ENCODE measurements around the gene ALK. TPM values are rescaled to one million over a fixed set of nuclear protein-coding genes. Genes with fewer than 3 reads are reported as not detected.
"Not testable (repeated sequence)": the region's sequence is repeated elsewhere in the genome, so short reads cannot be mapped to it uniquely, and the experiment has no call there.

The ALK gene
- total and polyA plus RNA-seq, 7 experiments from 2014 or later = 0.13 TPM; not detected in 6

DNA sequence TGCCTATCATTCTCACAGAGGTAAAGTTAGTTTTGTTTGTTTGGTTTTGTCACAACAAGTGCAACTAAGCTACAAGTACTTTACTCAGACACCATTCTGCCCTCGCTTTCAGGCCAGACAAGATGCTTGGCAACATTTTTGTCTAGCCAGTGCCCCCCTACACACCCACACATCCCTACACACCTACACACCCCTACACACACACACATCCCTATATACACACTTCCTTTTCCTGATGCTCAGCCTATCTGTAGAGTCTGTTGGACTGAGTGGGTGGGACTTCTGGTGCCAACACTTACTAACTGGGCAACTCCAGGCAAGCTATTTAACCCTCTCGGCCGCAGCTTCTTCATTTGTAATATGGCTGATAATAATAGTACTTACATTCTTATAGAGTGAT is 161.4 kb downstream of the ALK start:
- Mint-ChIP-seq H3K4me1 (no peaks in the 10 kb centered on the region), H3K27ac (no peak overlapping the region), H3K36me3 (no peaks in the 10 kb centered on the region), H3K9me3 (peaks cover 0 to 3% (median 0%) of the 10 kb centered on the region in 11 donors), H3K4me3 (no peak overlapping the region), H3K27me3 (peaks cover 0 to 8% (median 5%) of the 10 kb centered on the region in 5 donors)
- ChIA-PET CTCF (no interaction called here), POLR2A (no interaction called here)
- H3K4me1 ChIP-seq (ENCODE audit: control insufficient read depth in 2 of 2, insufficient read depth in 2 of 2, low read length in 2 of 2) = no peaks in the 10 kb centered on the region
- no peak overlapping the region for H3K4me3 ChIP-seq (ENCODE audit: low read length)
- intact Hi-C loops (cut with micrococcal nuclease) = no loop called here
- no peaks in the 10 kb centered on the region for H3K9me3 ChIP-seq (ENCODE audit: control insufficient read depth in 2 of 3, low read length in 3 of 3)
- no peak overlapping the region for H3K27ac ChIP-seq (ENCODE audit: low read depth, low read length)
- ATAC-seq = no peak
- H3K27me3 ChIP-seq (ENCODE audit: control insufficient read depth in 2 of 2, insufficient read depth in 2 of 2, low read length in 2 of 2) = no peaks in the 10 kb centered on the region
- no peak for DNase-seq
- no peaks in the 10 kb centered on the region for H3K36me3 ChIP-seq (ENCODE audit: control insufficient read depth in 2 of 3, insufficient read depth in 3 of 3, low read length in 3 of 3)

GRCh38 chr2:29759360-29759759 is 162.0 kb downstream of the ALK start:
- Histone ChIP-seq H3K36me3 (ENCODE audit: control insufficient read depth in 2 of 3, insufficient read depth in 3 of 3, low read length in 3 of 3) (no peaks in the 10 kb centered on the region), H3K27ac (ENCODE audit: low read depth, low read length) (no peak overlapping the region), H3K9me3 (ENCODE audit: control insufficient read depth in 2 of 3, low read length in 3 of 3) (no peaks in the 10 kb centered on the region), H3K4me3 (ENCODE audit: low read length) (no peak overlapping the region), H3K4me1 (ENCODE audit: control insufficient read depth in 2 of 2, insufficient read depth in 2 of 2, low read length in 2 of 2) (no peaks in the 10 kb centered on the region), H3K27me3 (ENCODE audit: control insufficient read depth in 2 of 2, insufficient read depth in 2 of 2, low read length in 2 of 2) (no peaks in the 10 kb centered on the region)
- H3K4me3 Mint-ChIP-seq = no peak overlapping the region
- H3K27ac Mint-ChIP-seq = no peak overlapping the region
- intact Hi-C loops (cut with micrococcal nuclease) = no loop called here
- peaks cover 0 to 3% (median 0%) of the 10 kb centered on the region in 11 donors for H3K9me3 Mint-ChIP-seq
- H3K4me1 Mint-ChIP-seq = no peaks in the 10 kb centered on the region
- DNase-seq = no peak
- H3K27me3 Mint-ChIP-seq = peaks cover 0 to 8% (median 2%) of the 10 kb centered on the region in 5 donors
- no peaks in the 10 kb centered on the region for H3K36me3 Mint-ChIP-seq
- no peak for ATAC-seq
- CTCF ChIA-PET = no interaction called here
- POLR2A ChIA-PET = no interaction called here

DNA sequence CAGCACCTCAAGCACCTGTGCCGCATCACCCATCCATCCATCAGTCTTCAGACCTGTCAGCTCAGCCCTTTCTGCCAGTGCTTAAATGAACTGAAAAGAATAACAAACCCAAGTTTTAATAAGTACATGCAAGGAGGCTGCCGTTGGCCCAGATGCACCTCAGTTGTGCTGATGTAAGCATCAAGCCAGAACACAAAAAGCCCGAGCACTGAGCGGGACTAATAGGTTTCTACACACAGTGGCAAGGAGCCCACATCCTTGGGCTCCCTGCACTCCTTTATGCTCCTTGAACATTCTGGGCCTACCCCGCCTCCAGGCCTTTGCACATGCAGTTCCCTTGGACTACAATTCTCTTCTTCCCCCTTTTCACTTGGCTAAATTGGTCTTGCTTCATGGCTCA is 165.6 kb downstream of the ALK start:
- POLR2A ChIA-PET = no interaction called here
- CTCF ChIA-PET = no interaction called here

DNA sequence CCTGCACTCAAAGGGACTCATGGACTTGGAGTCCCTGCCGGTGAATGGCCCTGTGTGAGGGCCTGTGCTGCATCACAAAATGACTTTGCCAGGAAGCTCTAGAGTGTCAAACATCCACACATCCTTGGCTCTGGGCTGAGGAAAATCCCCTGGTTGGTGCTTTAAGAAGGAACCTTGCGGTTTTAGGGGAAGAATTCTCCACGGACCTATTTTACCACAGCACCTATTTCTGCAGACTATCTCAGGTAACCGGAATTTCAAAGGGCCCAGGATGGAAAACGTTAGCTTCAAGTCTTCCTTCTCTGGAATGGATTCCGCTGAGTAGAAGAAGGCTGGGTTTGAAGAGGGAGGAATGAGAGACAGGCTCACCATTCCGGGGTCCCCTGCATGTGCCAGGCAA is 166.2 kb downstream of the ALK start:
- ChIA-PET POLR2A (no interaction called here), CTCF (no interaction called here)
- peaks cover 0 to 5% (median 0%) of the 10 kb centered on the region in 5 donors for H3K27me3 Mint-ChIP-seq
- Histone ChIP-seq H3K9me3 (ENCODE audit: control insufficient read depth in 2 of 3, low read length in 3 of 3) (no peaks in the 10 kb centered on the region), H3K4me1 (ENCODE audit: control insufficient read depth in 2 of 2, insufficient read depth in 2 of 2, low read length in 2 of 2) (no peaks in the 10 kb centered on the region), H3K36me3 (ENCODE audit: control insufficient read depth in 2 of 3, insufficient read depth in 3 of 3, low read length in 3 of 3) (no peaks in the 10 kb centered on the region), H3K4me3 (ENCODE audit: low read length) (no peak overlapping the region), H3K27me3 (ENCODE audit: control insufficient read depth in 2 of 2, insufficient read depth in 2 of 2, low read length in 2 of 2) (no peaks in the 10 kb centered on the region), H3K27ac (ENCODE audit: low read depth, low read length) (no peak overlapping the region)
- H3K4me3 Mint-ChIP-seq = no peak overlapping the region
- no peak overlapping the region for H3K27ac Mint-ChIP-seq
- H3K4me1 Mint-ChIP-seq = no peaks in the 10 kb centered on the region
- intact Hi-C loops (cut with micrococcal nuclease) = no loop called here
- H3K9me3 Mint-ChIP-seq = peaks cover 0 to 3% (median 0%) of the 10 kb centered on the region in 11 donors
- DNase-seq (no peak), ATAC-seq (no peak)
- H3K36me3 Mint-ChIP-seq = no peaks in the 10 kb centered on the region

More for the DNA sequence above, 165.6 kb downstream of the ALK start:
- H3K36me3 Mint-ChIP-seq = no peaks in the 10 kb centered on the region
- intact Hi-C loops (cut with micrococcal nuclease) = no loop called here
- Histone ChIP-seq H3K9me3 (ENCODE audit: control insufficient read depth in 2 of 3, low read length in 3 of 3) (no peaks in the 10 kb centered on the region), H3K4me1 (ENCODE audit: control insufficient read depth in 2 of 2, insufficient read depth in 2 of 2, low read length in 2 of 2) (no peaks in the 10 kb centered on the region), H3K36me3 (ENCODE audit: control insufficient read depth in 2 of 3, insufficient read depth in 3 of 3, low read length in 3 of 3) (no peaks in the 10 kb centered on the region), H3K4me3 (ENCODE audit: low read length) (no peak overlapping the region), H3K27me3 (ENCODE audit: control insufficient read depth in 2 of 2, insufficient read depth in 2 of 2, low read length in 2 of 2) (no peaks in the 10 kb centered on the region), H3K27ac (ENCODE audit: low read depth, low read length) (no peak overlapping the region)
- H3K27ac Mint-ChIP-seq = no peak overlapping the region
- no peaks in the 10 kb centered on the region for H3K4me1 Mint-ChIP-seq
- no peak overlapping the region for H3K4me3 Mint-ChIP-seq
- H3K9me3 Mint-ChIP-seq = peaks cover 0 to 3% (median 0%) of the 10 kb centered on the region in 11 donors
- H3K27me3 Mint-ChIP-seq = peaks cover 0 to 5% (median 0%) of the 10 kb centered on the region in 5 donors
- DNase-seq (no peak), ATAC-seq (no peak)

DNA sequence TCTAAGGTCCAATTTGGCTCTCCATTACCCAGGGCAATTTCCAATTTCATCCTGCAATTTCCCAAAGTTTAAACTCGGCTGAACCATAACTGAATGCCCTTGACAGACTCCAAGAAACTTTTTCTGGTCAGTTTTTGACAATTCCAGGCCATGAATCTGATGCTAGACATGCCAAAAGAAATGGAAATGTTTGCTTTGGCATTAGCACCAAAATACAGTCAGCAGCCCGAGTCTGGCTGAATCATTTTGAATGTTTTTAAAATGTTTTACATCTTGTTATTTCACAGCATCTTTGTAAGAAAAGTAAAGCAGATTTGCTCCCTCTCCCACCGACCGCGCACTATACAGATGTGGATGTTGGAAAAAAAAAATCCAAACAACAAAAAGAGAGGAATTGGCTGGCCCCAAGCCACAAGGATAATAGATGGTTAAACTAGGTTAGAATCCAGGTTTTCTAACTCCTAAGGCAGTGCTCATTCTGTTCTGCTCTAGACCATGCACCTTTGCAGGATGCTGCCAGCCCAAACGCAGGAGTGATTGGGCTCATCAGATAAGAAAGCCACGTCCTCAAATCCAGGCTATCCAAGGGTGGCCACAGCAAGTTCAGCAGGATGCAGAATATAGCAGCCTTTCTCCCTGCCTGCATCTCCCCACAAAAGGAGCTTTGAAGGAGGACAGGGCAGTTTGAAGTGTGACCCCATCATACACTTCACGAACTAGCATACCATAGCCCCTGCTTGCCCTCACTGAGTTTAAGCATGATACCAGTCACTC is 167.5 kb downstream of the ALK start:
- Mint-ChIP-seq H3K36me3 (no peaks in the 10 kb centered on the region), H3K27ac (no peak overlapping the region), H3K27me3 (peaks cover 0 to 5% (median 0%) of the 10 kb centered on the region in 5 donors), H3K4me3 (no peak overlapping the region), H3K4me1 (no peaks in the 10 kb centered on the region), H3K9me3 (peaks cover 0 to 1% (median 0%) of the 10 kb centered on the region in 11 donors)
- ATAC-seq = no peak
- Histone ChIP-seq H3K9me3 (ENCODE audit: control insufficient read depth in 2 of 3, low read length in 3 of 3) (no peaks in the 10 kb centered on the region), H3K36me3 (ENCODE audit: control insufficient read depth in 2 of 3, insufficient read depth in 3 of 3, low read length in 3 of 3) (no peaks in the 10 kb centered on the region), H3K4me3 (ENCODE audit: low read length) (no peak overlapping the region), H3K27ac (ENCODE audit: low read depth, low read length) (no peak overlapping the region), H3K27me3 (ENCODE audit: control insufficient read depth in 2 of 2, insufficient read depth in 2 of 2, low read length in 2 of 2) (no peaks in the 10 kb centered on the region), H3K4me1 (ENCODE audit: control insufficient read depth in 2 of 2, insufficient read depth in 2 of 2, low read length in 2 of 2) (no peaks in the 10 kb centered on the region)
- DNase-seq = no peak
- POLR2A ChIA-PET = no interaction called here
- intact Hi-C loops (cut with micrococcal nuclease) = no loop called here
- CTCF ChIA-PET = no interaction called here

GRCh38 chr2:29751390-29751789 is 170.0 kb downstream of the ALK start:
- Histone ChIP-seq H3K4me3 (ENCODE audit: low read length) (no peak overlapping the region), H3K27me3 (ENCODE audit: control insufficient read depth in 2 of 2, insufficient read depth in 2 of 2, low read length in 2 of 2) (no peaks in the 10 kb centered on the region), H3K36me3 (ENCODE audit: control insufficient read depth in 2 of 3, insufficient read depth in 3 of 3, low read length in 3 of 3) (no peaks in the 10 kb centered on the region), H3K9me3 (ENCODE audit: control insufficient read depth in 2 of 3, low read length in 3 of 3) (no peaks in the 10 kb centered on the region), H3K27ac (ENCODE audit: low read depth, low read length) (no peak overlapping the region), H3K4me1 (ENCODE audit: control insufficient read depth in 2 of 2, insufficient read depth in 2 of 2, low read length in 2 of 2) (no peaks in the 10 kb centered on the region)
- Mint-ChIP-seq H3K4me3 (no peak overlapping the region), H3K9me3 (peaks cover 0 to 1% (median 0%) of the 10 kb centered on the region in 11 donors), H3K27ac (no peak overlapping the region), H3K27me3 (peaks cover 0 to 10% (median 0%) of the 10 kb centered on the region in 5 donors), H3K36me3 (no peaks in the 10 kb centered on the region), H3K4me1 (no peaks in the 10 kb centered on the region)
- CTCF ChIA-PET = no interaction called here
- ATAC-seq (no peak), DNase-seq (no peak)
- intact Hi-C loops (cut with micrococcal nuclease) = no loop called here
- POLR2A ChIA-PET = no interaction called here

GRCh38 chr2:29750463-29750862 is 170.9 kb downstream of the ALK start:
- CTCF ChIA-PET = not testable (repeated sequence)

More at GRCh38 chr2:29750463-29750862, 170.9 kb downstream of the ALK start:
- H3K9me3 ChIP-seq (ENCODE audit: control insufficient read depth in 2 of 3, low read length in 3 of 3); H3K4me3 ChIP-seq (ENCODE audit: low read length); H3K27ac Mint-ChIP-seq; POLR2A ChIA-PET; DNase-seq; H3K4me3 Mint-ChIP-seq; H3K4me1 Mint-ChIP-seq; H3K36me3 Mint-ChIP-seq; H3K36me3 ChIP-seq (ENCODE audit: control insufficient read depth in 2 of 3, insufficient read depth in 3 of 3, low read length in 3 of 3); intact Hi-C loops (cut with micrococcal nuclease); H3K9me3 Mint-ChIP-seq; H3K27ac ChIP-seq (ENCODE audit: low read depth, low read length); ATAC-seq; H3K4me1 ChIP-seq (ENCODE audit: control insufficient read depth in 2 of 2, insufficient read depth in 2 of 2, low read length in 2 of 2); H3K27me3 ChIP-seq (ENCODE audit: control insufficient read depth in 2 of 2, insufficient read depth in 2 of 2, low read length in 2 of 2): not testable (repeated sequence)
- peaks cover 0 to 14% (median 0%) of the 10 kb centered on the region in 5 donors for H3K27me3 Mint-ChIP-seq

Data from naive thymus-derived CD4-positive, alpha-beta T cell (primary cell).